ENCODE data around the gene NT5DC2.

DNA sequence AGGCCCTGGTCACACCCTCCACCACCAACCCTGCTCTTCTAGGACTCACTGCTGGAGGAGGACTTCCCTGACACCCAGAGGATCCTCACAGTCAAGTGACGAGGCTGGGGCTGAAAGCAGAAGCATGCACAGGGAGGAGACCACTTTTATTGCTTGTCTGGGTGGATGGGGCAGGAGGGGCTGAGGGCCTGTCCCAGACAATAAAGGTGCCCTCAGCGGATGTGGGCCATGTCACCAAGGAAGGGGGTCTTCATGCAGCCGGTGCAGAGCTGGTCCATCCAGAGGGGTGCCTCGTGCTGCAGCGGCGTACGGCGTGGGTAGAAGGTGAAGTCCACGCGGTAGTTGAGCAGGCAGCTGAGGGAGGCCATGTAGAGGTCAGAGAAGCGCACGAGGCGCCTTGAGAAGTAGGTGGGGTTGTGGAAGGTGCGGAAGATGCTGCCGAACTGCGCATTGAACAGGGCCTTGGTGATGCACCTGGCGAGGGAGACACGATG lies 9.4 kb downstream of the NT5DC2 start:
- TF ChIP-seq, protein P1, sequence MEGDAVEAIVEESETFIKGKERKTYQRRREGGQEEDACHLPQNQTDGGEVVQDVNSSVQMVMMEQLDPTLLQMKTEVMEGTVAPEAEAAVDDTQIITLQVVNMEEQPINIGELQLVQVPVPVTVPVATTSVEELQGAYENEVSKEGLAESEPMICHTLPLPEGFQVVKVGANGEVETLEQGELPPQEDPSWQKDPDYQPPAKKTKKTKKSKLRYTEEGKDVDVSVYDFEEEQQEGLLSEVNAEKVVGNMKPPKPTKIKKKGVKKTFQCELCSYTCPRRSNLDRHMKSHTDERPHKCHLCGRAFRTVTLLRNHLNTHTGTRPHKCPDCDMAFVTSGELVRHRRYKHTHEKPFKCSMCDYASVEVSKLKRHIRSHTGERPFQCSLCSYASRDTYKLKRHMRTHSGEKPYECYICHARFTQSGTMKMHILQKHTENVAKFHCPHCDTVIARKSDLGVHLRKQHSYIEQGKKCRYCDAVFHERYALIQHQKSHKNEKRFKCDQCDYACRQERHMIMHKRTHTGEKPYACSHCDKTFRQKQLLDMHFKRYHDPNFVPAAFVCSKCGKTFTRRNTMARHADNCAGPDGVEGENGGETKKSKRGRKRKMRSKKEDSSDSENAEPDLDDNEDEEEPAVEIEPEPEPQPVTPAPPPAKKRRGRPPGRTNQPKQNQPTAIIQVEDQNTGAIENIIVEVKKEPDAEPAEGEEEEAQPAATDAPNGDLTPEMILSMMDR (IDR thresholded peaks at IDR 0.05) = no peak
- TF ChIP-seq POLR2A (IDR thresholded peaks at IDR 0.05) = no peak

All from testis (tissue), 2 donors.